Stromal cell of bone marrow (primary cell): ENCODE results near the gene DOCK4.

Experiments
- DNase-seq: peaks from one replicate; pipeline ENCODE4 v3.0.0-alpha.2; 2012; ENCODE audit warnings: low read depth

The DOCK4 gene

DNA sequence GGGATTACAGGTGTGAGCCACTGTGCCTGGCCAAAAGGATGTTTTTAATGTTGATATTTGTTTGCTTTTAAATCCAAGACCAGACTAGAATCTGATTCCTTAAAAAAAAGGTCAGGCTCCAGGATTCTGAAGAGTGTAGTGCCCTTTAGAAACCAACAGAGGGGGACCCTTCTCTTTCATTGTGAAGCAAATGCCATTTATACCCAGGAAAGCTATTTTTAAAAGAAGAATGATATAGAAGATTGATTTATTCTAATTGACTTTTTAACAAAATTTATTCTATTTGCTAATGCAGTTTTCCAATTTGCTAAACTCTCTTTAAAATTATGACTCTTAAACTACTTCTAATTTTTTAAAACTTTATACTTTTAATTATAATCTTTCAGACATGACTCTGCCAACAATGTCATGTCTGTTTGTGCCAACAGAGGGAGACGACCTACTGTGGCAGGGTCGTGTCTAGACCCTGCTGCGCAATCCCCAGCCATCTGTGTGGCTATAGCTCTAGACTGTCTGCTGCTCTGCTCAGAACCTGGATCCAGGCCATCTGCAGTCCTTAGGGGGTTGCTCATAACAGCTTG, 442.9 kb downstream of the DOCK4 start:
- DNase-seq, result peak; percentile 38

DNA sequence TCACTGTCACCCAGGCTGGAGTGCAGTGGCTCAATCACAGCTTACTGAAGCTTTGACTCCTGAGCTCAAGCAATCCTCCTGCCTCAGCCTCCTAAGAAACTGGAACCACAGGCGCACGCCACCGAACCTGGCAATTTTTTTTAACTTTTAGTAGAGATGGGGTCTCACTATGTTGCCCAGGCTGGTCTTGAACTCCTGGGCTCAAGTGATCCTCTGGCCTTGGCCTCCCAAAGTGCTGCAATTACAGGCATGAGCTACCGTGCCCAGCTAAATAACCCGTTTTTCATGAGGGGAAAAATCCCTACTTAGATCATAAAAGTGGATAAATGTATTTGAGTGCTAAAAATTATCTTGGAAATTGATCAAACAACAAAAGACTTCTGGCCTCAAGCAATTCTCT, 443.4 kb downstream of the DOCK4 start:
- no peak for DNase-seq

DNA sequence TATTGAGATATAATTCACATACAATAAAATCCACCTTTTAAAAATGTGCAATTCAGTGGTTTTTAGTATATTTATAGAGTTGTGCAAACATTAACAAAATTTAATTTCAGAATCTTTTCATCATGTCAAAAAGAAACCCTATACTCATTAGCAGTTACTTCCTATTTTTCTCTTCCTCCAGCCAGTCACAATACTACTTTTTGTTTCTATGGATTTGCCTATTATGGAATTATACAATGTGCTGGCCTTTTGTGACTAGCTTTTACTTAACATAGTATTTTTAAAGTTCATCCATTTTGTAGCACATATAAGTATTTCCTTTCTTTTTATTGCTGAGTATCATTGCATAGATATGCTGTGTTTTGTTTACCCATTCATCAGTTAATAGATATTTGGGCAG, 444.0 kb downstream of the DOCK4 start:
- no peak for DNase-seq

DNA sequence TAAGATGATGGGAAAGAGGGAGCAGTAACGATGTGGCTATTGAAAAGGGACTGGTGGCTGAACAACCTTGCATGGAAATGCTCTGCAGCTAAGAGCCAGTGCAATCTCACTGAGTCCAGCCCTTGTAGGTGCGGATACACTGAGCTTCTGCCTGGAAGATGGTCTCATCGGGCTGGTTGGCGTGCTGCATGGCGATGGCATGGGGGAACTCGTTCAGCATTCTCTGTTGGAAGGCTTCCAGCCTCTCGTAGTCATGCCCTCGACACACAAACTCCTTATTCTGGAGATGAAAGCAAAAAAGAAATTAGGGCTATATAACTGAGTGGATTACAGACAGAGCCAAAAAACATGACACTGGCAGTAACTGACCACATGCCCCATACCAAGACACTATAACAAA, 446.2 kb downstream of the DOCK4 start:
- DNase-seq, result no peak

DNA sequence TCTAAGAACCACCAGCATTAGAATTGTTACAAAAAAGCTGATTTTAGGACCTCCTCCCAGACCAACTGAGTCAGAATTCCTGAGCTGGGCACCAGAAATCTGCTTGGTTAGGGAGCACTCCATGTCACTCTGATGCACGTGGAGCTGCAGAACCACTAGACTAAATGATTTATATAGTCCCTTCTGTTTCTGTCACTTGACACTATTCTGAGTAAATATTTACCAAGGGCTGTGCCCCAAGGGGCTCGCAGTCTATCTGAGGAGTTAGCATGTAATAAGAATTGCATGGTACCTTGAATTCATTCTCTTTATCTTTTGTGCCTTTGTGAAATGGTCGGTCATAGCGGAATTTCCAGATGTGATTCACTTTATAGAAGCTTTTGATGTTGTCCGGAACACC, 447.9 kb downstream of the DOCK4 start:
- DNase-seq, result no peak

DNA sequence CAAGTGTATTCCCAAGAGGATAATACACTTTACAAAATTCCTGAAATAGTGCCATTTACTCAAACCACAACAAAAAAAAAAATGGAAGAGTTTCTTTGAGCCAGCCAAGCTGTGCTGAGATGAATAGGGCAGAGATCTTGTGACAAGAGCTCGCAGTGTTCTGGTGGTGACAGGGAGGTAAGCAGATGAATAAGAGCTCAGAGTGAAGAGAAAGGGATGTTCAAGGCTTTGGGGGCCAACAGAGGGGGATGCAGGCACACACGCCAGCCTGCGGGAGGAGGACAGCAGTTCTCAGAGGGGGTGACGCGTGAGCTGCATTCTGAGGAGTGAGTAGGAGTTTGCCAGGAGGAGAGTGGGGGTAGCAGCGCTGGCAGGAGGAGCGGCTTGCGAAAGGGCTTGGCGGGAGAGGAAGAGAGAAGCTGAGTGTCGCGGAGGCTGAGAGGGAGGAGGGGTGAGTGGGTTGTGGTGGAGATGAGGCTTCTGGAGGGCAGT, 449.5 kb downstream of the DOCK4 start:
- peak; percentile 62 for DNase-seq

DNA sequence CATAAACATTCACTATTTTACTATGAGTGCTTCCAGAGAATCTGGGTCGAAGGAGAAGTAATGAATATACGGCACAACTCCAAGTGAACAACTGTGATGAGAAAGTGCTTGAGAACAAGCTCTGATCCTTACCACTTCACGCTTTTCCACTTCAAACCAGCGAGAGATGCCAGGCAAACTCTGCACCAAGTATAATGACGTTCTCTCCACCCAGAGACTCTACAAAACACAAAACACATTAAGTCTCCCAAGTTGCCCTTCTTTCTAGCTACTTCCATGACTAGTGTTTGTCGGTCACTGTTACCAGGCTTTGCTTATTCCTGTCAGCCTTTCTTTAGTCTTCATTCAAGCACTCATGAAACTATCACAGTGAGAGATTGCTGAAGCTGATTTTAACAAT, 450.8 kb downstream of the DOCK4 start:
- no peak for DNase-seq

DNA sequence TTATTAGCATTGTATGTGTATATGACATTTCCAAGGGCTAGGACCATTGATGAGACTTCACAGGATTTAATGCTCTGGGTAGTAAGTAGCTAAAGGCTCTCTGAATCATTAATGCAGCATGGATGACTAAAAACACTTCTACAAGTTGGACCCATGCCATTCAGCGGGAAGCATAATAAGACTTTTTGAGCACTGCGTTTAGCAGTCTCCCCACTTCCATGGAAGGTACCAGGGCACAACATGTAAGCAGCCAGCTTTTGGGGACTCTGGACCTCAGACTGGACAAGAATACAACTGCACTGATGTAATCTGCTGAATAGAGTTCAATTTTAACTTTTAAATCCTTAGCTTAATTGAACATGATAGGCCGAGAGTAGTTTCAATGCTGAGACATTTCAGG, 452.2 kb downstream of the DOCK4 start:
- no peak for DNase-seq

DNA sequence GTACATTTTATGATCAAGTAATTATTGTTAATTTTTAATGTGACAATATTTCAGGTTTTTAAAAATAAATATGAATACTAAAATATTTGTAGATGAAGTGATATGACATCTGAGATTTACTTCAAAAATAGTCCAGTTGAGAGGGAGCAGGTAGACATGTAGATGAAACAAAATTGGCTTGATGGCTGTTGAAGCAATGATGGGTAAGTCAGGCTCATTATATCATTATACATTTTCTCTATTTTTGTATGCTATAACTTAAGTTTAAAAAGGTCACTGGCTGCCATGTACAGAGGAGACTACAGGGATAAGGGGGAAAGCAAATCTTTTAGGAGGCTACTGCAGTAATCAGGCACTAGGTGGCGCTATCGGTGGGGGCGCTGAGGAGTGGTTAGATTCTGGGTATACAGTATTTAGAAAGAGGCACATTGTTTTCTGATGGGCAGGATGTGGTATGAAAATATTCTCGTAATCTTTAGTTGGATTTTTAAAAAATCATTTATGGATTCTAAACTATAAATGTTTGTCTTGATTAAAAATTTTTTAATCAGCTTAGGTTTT, 454.1 kb downstream of the DOCK4 start:
- peak; percentile 19 for DNase-seq

DNA sequence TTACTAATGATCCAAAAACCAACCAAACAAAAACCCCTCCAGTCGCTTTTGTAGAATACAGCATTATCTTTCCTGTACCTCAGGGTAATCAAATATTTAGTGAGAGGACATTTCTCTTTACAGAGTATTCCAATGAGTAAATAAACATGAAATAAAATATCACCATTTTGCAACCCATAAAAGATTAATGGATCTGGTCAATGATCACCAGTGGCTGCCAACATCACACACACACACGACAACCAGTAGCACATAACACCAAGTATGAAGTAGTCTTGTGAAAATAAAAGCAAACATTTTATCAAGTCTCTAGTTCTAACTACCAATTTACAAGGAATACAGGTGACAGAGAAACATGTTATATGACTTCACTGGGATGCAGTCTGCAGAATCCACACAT, 455.3 kb downstream of the DOCK4 start:
- no peak for DNase-seq

DNA sequence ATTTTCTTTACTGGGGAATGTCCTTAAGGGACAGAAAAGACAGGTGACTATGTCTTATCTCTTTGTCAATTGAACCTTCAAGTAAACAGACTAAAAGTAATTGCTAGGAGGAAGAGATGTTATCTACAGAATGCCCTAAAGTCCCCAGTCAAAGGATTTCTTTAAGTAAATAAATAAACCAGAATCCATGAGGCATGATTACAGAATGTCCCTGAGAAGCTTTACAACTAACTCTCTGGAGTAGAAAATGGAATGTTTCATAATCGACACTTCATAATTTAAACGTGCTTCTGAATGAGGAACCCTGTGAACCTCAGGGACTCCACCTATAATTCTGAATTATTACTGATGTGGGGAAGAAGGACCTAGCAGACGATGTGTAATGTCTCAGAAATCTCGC, 456.0 kb downstream of the DOCK4 start:
- DNase-seq, result no peak

DNA sequence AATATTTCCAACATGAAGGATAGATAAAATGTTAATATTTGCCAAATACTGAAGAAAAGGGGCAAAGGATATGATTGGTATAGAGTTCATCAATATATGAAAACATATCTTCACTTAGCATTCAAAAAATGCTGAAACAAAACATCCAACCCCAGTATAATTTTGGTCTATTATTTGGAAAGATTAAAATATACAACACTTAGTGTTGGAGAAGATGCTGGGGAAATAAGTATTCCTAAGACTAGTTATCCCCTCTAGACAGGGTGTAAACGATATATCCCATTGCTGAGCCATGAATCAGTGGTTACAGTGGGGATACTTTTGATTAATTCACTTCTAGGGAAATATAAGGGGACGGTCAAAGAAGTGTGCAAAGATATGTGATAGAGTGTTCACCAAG, 456.6 kb downstream of the DOCK4 start:
- DNase-seq, result no peak

DNA sequence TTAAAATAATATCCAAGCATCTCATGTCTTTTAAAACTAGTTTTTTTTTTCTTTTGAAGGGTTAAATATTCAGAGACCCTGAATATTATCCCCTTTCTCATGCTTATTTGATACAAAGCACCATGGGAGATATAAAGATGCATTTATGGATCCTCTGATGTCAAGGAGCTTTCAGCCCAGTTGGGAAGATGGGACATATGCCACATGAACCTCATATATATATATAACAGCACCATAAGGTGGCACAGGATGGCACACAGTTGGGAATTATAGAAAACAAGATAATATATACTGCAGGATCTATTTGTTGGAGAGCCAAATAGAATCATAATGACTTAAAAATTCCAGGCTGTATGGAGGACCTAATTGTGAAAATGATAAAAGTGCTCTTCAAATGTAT, 458.5 kb downstream of the DOCK4 start:
- no peak for DNase-seq

DNA sequence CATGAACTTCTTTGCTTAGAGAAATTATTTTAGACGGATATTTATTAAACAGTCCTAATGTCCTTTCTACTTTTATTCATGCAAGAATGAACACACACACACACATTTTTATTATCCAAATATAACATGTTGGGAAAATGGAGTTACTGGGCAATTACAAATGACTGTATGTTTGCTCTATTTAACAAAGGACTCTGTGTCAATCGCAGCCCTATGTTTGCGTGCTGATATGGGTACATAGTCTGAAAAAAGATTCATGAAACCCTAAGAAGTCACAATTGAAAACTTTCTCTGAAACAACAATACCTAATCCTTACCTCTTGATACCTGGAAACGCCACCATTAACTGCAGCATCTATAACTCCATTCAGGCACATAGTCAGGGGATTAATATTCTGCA, 459.2 kb downstream of the DOCK4 start:
- no peak for DNase-seq

DNA sequence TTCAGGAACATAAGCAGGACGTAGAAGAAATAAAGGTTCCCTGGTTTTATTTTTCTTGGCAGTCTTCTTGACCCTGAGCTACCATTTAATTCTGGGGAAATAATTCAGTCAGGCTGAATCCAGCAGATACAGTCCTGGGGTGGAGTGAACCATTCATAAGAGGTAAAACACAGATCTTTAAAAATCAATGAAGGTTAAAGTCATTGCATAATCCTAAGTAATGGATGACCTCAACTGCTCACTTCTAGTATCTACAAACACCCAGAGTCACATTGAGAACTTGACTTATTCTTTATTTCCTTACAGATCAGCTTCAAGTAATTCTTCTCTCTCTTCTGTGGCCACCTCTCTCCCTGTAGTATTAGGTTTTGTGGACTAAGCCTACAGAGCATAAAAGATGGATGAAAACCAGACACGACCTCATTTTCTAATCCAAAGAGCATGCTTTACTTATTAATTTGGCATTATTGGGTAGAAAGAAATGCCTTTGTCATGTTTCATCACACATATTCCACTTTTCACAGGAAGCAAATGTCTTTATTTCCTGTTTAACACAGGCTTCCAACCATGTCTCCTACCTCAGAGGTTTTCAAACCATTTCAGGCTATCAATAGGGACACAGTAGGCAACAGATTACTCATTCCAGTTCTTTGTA, 461.6 kb downstream of the DOCK4 start:
- DNase-seq, result peak; percentile 33

DNA sequence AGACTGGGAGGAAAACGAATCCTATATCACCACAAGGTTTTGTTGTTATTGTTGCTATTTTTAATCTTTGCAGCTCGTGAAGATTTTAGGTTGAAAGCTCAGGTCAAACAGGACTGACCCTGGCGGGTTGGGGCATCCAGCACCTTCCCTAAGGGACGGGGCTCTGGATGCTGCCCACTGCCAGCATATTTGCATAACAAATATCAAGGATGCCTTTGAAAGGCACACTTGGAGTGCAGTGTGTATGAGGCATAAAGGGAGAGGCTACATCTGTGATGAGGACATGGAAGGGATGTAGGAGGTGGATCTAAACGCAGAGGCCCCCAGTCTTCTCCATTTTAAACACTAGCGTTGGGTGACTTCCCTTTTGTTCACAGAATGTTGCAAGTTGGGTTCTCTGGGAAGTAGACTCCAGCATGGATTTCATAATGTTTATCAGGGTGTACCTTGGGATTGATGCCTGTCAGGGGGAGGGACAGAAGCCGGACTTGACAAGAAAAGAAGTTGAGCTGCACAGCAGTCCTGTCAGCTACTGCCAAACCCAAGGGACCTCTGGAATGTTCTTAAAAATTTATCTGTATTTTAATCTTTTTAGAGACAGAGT, 462.9 kb downstream of the DOCK4 start:
- DNase-seq, result no peak

DNA sequence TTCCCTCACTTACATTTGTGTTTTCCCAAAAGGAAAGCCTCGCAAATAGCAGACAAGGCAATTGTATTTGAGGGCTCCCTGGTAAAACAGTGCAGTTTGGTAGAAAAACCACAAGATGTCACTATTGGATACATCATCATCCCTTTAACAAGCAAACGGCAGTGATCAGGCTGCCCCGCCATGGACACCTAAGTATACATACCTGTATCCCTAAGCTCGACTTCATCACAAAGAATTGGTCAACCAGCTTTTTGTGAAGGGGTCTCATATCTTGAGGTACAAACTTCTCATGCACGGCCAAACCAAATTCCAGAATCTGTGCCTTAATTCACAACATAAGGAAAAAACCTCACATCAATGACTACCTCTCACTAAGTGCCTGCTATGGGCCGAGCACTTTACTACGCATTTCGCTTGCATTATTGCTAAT, 464.4 kb downstream of the DOCK4 start:
- peak; percentile 30 for DNase-seq

DNA sequence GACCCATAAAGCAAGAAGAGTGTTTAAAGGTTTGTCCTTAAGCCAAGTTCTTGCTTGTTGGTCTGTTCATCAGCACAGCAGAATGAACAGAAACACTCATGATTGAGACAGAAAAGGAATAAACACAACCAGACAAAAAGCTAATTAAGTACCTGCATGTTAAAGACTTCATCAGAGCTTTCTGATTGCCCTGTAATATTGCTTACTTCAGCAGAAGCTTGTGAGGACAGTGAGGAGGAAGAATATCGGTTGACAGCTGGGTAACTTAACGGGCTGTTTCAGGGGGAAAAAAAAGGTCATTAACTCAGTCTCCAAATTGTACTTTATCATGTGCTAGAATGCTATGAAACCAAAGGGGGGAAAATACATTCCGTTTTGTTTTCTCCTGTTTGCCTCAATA, 465.3 kb downstream of the DOCK4 start:
- no peak for DNase-seq

DNA sequence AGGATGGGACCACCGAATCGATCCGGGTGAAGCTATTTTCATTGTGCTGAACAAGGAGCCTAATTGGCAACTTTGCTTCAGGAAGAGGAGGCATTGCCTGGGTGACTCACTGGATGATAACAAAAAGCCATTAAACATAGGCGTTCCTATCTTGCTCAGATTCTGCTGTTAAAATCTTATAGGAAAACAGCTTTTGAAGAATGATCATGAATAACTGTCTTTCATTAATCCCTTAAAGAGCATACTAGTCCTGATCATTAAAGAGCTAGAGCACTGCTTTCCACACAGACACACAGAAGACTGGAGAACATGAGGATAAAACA, 469.7 kb downstream of the DOCK4 start:
- DNase-seq, result no peak

DNA sequence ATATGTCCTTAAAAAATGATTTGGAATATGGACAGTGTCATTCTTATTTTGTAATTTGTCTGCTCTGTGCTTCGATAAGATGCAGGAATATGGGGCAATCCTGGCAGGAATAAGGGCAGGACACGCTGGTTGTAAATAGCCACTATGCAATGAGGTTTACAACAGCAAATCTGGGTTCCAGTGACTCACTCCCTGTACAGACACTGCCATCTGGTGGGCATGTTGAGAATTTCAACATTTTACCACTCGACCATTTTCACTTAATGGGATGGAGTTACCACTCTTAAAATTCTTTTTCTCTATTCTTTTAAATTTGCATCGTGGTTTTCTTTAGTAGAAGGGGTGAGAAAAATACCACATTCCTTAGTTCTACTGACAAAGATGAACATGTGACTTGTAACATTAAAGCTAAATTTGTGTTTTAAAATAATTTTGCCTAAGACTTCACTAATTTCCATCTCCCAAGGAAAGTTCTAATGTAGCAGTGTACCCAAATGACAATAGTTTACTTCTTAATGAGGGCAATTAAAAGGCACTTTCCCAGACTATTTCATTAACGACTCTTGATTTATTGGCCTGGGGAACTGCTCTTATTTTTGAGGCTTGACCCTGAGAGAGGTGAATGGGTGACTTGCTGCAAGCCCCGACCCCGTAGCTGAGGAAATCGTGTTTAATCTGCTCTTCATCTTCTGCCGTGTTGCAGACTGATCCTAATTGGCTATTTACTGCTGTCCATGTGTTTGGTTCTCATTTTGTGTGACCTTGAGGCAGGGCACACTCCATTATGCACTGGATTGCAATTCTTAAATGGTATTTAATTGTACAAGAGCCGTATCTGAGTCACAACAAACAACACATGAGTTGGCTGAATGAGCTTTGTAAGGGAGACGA, 470.3 kb downstream of the DOCK4 start:
- peak; percentile 44 for DNase-seq

DNA sequence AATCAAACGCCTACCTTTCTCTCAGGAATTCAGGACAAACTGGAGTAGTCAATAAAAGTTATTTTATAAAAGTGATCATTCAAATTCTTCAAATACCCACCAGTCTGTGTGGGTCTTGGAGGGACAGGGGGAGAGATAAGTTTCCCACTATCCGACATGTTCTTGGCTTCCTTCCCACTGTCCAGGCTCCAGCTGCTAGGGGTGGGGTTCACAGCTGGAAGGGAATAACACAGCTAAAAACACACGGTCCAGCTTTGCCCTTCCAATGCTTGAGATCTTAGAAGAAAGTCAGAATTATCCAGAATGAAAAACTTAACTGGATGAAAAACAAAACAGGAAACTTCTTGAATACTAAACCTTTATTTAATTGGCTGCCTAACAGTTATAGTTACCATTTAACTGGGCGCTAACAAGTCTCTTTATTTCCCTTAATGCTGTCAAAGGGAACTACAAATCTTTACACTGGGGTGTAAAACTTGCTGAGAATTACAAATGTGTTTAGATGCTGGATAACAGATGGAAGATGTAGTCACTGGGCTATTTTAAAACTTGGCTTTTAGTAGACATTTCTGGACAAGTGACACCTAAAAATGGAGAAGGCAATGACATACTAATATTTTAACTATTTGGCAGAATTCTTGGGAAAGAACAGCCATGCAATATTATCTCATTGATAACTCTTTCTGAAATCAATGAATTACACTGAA, 471.1 kb downstream of the DOCK4 start:
- DNase-seq, result no peak

DNA sequence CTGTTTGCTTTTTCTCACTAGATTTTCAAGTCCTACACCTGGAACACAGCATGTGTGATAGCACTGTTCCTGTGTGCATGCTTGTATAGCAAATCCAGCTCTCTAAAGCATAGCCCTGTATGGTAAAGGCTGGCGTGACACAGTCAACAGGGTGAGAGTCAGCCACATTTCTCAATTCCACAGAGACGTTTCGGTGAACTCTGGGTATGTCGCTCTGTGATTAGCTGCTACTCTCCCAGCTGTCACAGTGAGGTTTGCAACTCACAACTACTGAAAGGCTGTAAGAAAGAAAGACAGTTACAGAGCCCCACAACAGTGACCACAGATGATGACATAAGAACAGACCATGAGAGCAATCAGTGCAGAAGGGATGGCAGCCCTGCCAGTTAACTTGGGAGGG, 473.3 kb downstream of the DOCK4 start:
- DNase-seq, result no peak
